ENCODE measurements around the gene SORCS3.

The SORCS3 gene

DNA sequence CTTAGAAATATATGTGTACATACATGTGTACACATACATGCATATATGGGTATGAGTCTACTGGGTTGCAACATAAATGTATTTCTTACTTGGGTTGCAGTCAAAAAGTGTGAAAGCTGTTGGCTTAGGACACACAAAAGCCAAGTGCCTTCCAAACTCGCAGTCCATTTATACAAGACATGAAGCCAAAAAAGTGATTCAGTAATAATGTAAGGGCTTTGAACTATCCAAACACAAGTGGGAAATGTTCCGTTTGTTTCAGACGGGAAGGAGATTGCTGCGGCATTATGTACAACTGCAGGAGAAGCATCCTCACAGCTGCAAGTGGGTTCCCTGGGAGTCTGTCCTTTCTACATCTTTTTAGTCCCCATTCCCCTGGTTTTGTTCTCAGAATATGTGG, 513.6 kb downstream of the SORCS3 start:
- no peak for TF ChIP-seq CTCF (IDR thresholded peaks at IDR 0.05; ENCODE audit: extremely low read depth, insufficient read depth, missing control alignments)
- no peak for DNase-seq (ENCODE audit: low spot score)
- in situ Hi-C loops (cut with MboI; ENCODE audit: low pct_unique_long_range_greater_than_20kb, low sequenced_read_pairs, unreplicated experiment), result no loop called here

- no peak for TF ChIP-seq CTCF (IDR thresholded peaks at IDR 0.05; ENCODE audit: extremely low read depth, insufficient read depth, missing control alignments)
- in situ Hi-C loops (cut with MboI; ENCODE audit: low pct_unique_long_range_greater_than_20kb, low sequenced_read_pairs, unreplicated experiment), result no loop called here
- no peak for DNase-seq (ENCODE audit: low spot score)
These were observed 518.2 kb downstream of the SORCS3 start for GRCh38 chr10:105159268-105159667.

DNA sequence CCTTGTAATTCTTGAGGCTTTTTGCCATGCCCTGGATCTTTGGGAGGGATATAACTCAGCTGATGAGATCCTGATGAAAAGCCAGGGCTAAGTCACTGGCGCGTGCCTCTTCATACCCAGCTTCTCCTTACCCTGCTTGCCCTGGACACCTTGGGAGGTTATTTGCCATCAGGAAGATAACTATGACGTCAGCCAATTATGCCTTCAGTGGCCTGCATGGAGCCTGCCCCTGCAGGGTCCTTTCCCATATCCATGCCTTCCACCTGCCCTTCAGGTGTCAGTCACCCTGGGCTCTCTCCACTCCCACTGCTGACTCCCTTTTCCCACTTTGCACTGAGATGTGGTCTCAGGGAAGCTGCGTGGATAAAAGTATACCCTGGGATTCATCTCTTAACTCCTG, 520.1 kb downstream of the SORCS3 start:
- DNase-seq (ENCODE audit: low spot score), result no peak
- no peak for TF ChIP-seq CTCF (IDR thresholded peaks at IDR 0.05; ENCODE audit: extremely low read depth, insufficient read depth, missing control alignments)
- in situ Hi-C loops (cut with MboI; ENCODE audit: low pct_unique_long_range_greater_than_20kb, low sequenced_read_pairs, unreplicated experiment), result no loop called here

DNA sequence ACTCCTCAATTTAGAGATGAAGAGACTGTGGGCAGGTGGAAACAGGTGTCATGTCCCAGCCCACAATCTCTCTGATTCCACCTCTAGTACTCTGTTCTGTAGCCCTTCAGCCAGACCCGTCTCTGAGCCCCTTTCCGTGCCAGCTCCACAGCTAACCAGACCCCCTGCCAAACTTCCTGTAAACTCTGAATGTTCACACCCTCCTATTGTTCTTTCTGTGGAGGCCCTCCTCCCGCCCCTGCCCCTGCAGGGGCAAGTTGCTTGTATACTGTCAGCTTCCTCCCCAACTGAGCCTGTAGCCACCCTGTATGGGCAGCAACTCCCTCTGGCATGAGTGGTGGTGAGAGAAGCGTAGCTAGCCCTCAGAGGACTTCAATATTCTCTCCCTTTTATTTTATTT, 520.7 kb downstream of the SORCS3 start:
- in situ Hi-C loops (cut with MboI; ENCODE audit: low pct_unique_long_range_greater_than_20kb, low sequenced_read_pairs, unreplicated experiment), result no loop called here
- no peak for TF ChIP-seq CTCF (IDR thresholded peaks at IDR 0.05; ENCODE audit: extremely low read depth, insufficient read depth, missing control alignments)
- no peak for DNase-seq (ENCODE audit: low spot score)

DNA sequence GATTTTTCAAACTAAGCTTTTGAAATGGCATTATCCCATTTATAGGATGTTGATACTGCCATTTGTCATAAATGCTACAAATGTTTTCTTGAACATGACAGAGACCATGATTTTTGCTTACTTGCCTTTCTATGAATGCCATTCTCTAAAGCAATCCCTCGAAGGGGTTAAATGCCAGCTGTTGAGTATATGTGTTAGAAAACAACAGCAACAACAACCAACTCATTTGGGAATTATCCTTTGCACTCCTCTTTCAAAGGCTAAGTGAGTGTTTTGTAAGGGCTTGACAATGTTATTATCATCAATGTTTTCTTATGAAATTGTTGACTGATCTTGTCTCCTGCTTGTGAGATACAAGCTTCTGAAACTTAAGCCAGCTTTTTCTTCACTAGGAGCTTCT, 529.4 kb downstream of the SORCS3 start:
- in situ Hi-C loops (cut with MboI; ENCODE audit: low pct_unique_long_range_greater_than_20kb, low sequenced_read_pairs, unreplicated experiment), result no loop called here
- TF ChIP-seq CTCF (IDR thresholded peaks at IDR 0.05; ENCODE audit: extremely low read depth, insufficient read depth, missing control alignments), result no peak
- DNase-seq (ENCODE audit: low spot score), result no peak

- no peak for TF ChIP-seq CTCF (IDR thresholded peaks at IDR 0.05; ENCODE audit: extremely low read depth, insufficient read depth, missing control alignments)
- no peak for DNase-seq (ENCODE audit: low spot score)
- in situ Hi-C loops (cut with MboI; ENCODE audit: low pct_unique_long_range_greater_than_20kb, low sequenced_read_pairs, unreplicated experiment), result no loop called here
These were observed 530.9 kb downstream of the SORCS3 start for GRCh38 chr10:105171945-105172344.

GRCh38 chr10:105181626-105182025, 540.5 kb downstream of the SORCS3 start:
- DNase-seq (ENCODE audit: low spot score), result no peak
- in situ Hi-C loops (cut with MboI; ENCODE audit: low pct_unique_long_range_greater_than_20kb, low sequenced_read_pairs, unreplicated experiment), result no loop called here
- no peak for TF ChIP-seq CTCF (IDR thresholded peaks at IDR 0.05; ENCODE audit: extremely low read depth, insufficient read depth, missing control alignments)
